HCT116 (cell line): ENCODE data around the gene ROCK2.

ENCODE experiments used
- CTCF ChIP-seq, 3 experiments: fragments of 200-600 bp in 1 of 3; sonication (generic) in 1 of 3; IDR thresholded peaks in 2 of 3; conservative IDR thresholded peaks in 1 of 3; 2 replicates each; pipeline ENCODE4 v1.5.1; 2012 to 2017; ENCODE audit warnings: low read depth in 2 of 3, low read length in 2 of 3, antibody characterized with exemption in 1 of 3, borderline replicate concordance in 1 of 3, control low read depth in 1 of 3, mild to moderate bottlenecking in 1 of 3, mixed read lengths in 1 of 3, mixed run types in 1 of 3, moderate library complexity in 1 of 3; ENCODE audit not compliant: insufficient read depth in 1 of 3
- POLR2A ChIP-seq: IDR thresholded peaks from 2 replicates; pipeline ENCODE4 v1.7.0; 2011; ENCODE audit warnings: borderline replicate concordance; ENCODE audit not compliant: insufficient read depth, insufficient read length; ENCODE audit errors: extremely low read depth

- TF ChIP-seq POLR2A: no peak
- TF ChIP-seq CTCF (IDR thresholded peaks at IDR 0.05 in 2 of 3, conservative IDR thresholded peaks at IDR 0.05 in 1 of 3; ENCODE audit: borderline replicate concordance in 1 of 3, insufficient read depth in 1 of 3, low read depth in 2 of 3, low read length in 2 of 3): no peak
Measured at GRCh38 chr2:11257964-11258363, 86.5 kb downstream of the ROCK2 start.
